ENCODE measurements around the gene RNF7. TPM values are rescaled to one million over a fixed set of nuclear protein-coding genes. Genes with fewer than 3 reads are reported as not detected.
"Not testable (repeated sequence)": the region's sequence is repeated elsewhere in the genome, so short reads cannot be mapped to it uniquely, and the experiment has no call there.

RNF7 gene
- total RNA-seq, 1 experiment from 2014 or later: 107 TPM

- no peak for DNase-seq (ENCODE audit: low read depth)
Measured at GRCh38 chr3:141779667-141780066, 41.6 kb downstream of the RNF7 start.

GRCh38 chr3:141782386-141782932 is 44.4 kb downstream of the RNF7 start:
- peak; percentile 14 for DNase-seq (ENCODE audit: low read depth)

- no peak for DNase-seq (ENCODE audit: low read depth)
Measured at GRCh38 chr3:141783632-141784031, 45.5 kb downstream of the RNF7 start.

- no peak for DNase-seq (ENCODE audit: low read depth)
Measured at GRCh38 chr3:141784096-141784495, 46.0 kb downstream of the RNF7 start.

- DNase-seq (ENCODE audit: low read depth): no peak
Measured at GRCh38 chr3:141784531-141784930, 46.4 kb downstream of the RNF7 start.

GRCh38 chr3:141788149-141788548 is 50.1 kb downstream of the RNF7 start:
- DNase-seq (ENCODE audit: low read depth): no peak

GRCh38 chr3:141788750-141789149 is 50.7 kb downstream of the RNF7 start:
- DNase-seq (ENCODE audit: low read depth): not testable (repeated sequence)

- DNase-seq (ENCODE audit: low read depth): no peak
Measured at GRCh38 chr3:141789281-141789680, 51.2 kb downstream of the RNF7 start.

- no peak for DNase-seq (ENCODE audit: low read depth)
Measured at GRCh38 chr3:141790171-141790570, 52.1 kb downstream of the RNF7 start.

GRCh38 chr3:141792495-141792894 is 54.4 kb downstream of the RNF7 start:
- no peak for DNase-seq (ENCODE audit: low read depth)

- DNase-seq (ENCODE audit: low read depth): no peak
Measured at GRCh38 chr3:141793476-141794260, 55.6 kb downstream of the RNF7 start.

- DNase-seq (ENCODE audit: low read depth): no peak
Measured at GRCh38 chr3:141795276-141795675, 57.2 kb downstream of the RNF7 start.

- no peak for DNase-seq (ENCODE audit: low read depth)
Measured at GRCh38 chr3:141795741-141796080, 57.6 kb downstream of the RNF7 start.

GRCh38 chr3:141796081-141796888 is 58.2 kb downstream of the RNF7 start:
- no peak for DNase-seq (ENCODE audit: low read depth)

Other genes with a start within 250 kb of the RNF7 start
- gene GRK7, start 25.1 kb downstream of the RNF7 start, total RNA-seq (2014; rRNA removed; shearing (Covaris generic)): 0.10 TPM in 1 of 2 replicates, not detected in the other
- gene ATP1B3, start 138.3 kb downstream of the RNF7 start, total RNA-seq (2014; rRNA removed; shearing (Covaris generic)): 85.4 and 125 TPM in 2 replicates

All from RPMI7951 (cell line).